HPDE6-E6E7 (cell line): Measurements from ENCODE around the gene GRAMD4.

Experiments
- DNase-seq: peaks from one replicate; pipeline ENCODE4 v3.0.0; 2011; ENCODE audit warnings: missing footprints; ENCODE audit errors: extremely low spot score

Gene GRAMD4

GRCh38 chr22:46671824-46672432 lies 51.7 kb downstream of the GRAMD4 start:
- no peak for DNase-seq

DNA sequence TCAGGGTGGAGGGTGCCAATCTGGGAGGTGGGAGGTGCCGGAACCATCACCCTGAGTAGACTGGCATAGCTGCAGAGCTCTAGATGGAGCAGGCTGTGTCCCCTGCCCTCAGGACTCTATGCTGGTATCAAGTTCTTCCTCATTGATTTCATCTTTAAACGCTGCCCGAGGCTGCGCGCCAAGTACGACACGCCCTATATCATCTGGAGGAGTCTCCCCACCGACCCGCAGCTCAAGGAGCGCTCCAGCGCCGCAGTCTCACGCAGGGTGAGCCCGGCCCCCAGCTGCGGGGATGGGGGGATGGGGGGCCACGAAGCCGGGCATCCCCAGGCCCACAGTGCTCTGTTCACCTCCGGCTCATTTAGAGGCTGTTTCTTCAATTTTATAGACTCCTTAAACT lies 52.5 kb downstream of the GRAMD4 start:
- DNase-seq = no peak

GRCh38 chr22:46673205-46673604 lies 53.0 kb downstream of the GRAMD4 start:
- DNase-seq = no peak

DNA sequence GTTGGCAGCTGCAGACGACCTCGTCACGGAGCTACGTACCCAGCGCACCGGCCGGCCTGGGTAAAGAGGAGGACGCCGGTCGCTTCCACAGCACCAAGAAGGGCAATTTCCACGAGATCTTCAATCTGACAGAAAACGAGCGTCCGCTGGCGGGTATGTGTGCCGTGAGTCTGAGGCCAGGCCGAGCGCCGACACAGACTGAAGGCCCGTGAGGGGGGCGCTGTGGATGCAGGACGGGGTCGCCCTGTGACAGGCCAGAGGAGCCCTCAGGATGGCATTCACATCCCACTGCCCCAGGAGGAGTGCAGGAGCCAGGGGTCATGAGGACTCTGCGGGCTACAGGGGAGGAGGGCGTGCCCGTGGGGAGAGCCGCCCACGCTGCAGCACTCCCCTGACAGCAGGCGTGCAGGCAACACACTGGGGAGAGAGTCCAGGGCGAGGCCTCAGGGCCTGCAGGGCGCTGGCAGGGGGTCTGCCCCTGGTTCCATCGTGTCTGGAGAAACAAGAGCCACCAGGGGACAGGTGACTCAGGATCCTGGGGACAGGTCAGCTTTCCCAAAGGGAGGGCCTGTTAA lies 53.6 kb downstream of the GRAMD4 start:
- no peak for DNase-seq

- no peak for DNase-seq
Observed at GRCh38 chr22:46674367-46674781, 54.2 kb downstream of the GRAMD4 start.

- DNase-seq = no peak
Observed at GRCh38 chr22:46674906-46675305, 54.7 kb downstream of the GRAMD4 start.

GRCh38 chr22:46675479-46675878 lies 55.3 kb downstream of the GRAMD4 start:
- DNase-seq = no peak

DNA sequence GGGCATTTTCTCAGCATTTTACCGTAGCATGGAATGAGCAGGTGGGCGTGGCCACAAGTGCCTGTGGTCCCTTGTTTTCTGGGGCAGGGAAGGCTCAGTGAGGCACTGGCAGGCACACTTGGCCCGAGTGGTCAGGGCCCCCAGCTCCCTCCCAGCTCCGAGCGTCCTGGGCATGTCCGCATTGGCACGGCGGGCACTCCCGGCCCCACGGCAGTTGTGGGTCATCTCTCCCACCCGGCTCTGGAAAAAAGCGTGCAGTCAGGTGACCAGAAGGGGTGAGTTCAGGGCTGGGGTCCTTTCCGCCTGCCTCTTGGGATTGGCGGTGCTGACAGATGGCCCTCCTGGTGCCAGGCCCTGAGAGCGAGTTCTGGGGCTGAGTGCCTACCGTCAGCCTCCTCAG lies 55.8 kb downstream of the GRAMD4 start:
- DNase-seq = no peak

- DNase-seq = no peak
Observed at GRCh38 chr22:46676479-46676878, 56.3 kb downstream of the GRAMD4 start.

- no peak for DNase-seq
Observed at GRCh38 chr22:46676881-46677280, 56.7 kb downstream of the GRAMD4 start.

DNA sequence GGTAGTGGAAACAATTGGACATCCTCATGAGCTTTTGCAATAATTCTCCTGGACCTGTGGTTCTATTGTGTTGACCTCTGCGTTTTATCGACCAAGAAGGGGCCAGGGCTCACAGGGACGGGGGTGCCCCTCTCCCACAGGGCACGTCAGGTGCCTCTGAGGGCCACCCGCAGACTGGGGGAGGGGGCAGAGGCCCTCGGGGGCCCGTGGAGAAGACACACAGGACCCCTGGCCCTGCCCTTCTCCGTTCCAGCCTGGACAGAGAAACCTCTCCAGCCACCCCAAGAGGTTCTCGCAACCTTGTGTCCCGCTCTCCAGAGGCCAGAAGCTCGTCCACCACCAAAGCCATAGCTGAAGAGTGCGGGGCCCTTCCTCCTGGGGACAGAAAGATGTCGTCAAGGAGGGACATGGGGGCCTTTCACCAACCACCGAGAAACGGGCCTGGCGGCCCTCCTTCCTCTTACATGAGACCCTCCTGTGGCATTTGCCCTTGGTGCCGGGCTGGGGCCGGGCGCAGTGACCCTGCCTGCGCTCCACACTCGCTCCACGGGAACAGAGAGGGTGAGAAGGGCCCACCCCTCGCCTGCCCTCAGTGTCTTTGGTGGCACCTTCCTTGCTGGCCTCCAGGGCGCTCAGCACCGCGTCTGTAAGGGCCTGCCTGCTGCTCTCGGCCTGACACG lies 57.3 kb downstream of the GRAMD4 start:
- no peak for DNase-seq

- DNase-seq = no peak
Observed at GRCh38 chr22:46678003-46678657, 57.9 kb downstream of the GRAMD4 start.

GRCh38 chr22:46678785-46679700 lies 58.9 kb downstream of the GRAMD4 start:
- DNase-seq = no peak

DNA sequence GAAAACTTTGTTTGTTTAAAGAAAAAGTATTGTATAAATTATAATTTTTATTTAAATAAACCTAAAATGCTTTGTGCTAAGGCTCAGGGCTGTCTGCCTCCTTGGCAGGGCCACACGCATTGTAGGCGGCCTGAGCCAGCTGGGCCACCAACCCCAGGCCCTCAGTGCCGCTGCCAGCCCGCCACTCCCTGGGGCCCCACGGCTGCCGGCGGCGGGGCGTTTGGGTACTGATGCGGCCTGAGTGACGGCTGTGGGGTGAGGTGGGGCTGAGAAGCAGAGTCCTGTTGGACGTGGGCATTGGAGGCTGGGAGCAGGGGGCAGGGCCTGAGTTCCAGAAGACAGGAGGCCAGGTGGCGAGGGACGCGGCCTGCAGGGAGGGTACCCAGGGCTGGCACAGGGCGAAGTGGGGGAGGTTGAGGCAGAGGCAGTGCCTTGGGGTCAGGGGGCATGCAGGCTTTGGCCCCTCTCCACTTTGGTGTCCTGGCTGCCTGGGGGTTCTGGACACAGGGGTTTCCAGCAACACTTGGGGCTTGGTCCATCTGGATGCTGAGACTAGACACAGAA lies 59.6 kb downstream of the GRAMD4 start:
- DNase-seq = no peak

GRCh38 chr22:46681010-46681409 lies 60.8 kb downstream of the GRAMD4 start:
- DNase-seq = no peak

- DNase-seq = no peak
Observed at GRCh38 chr22:46682011-46682731, 62.0 kb downstream of the GRAMD4 start.

DNA sequence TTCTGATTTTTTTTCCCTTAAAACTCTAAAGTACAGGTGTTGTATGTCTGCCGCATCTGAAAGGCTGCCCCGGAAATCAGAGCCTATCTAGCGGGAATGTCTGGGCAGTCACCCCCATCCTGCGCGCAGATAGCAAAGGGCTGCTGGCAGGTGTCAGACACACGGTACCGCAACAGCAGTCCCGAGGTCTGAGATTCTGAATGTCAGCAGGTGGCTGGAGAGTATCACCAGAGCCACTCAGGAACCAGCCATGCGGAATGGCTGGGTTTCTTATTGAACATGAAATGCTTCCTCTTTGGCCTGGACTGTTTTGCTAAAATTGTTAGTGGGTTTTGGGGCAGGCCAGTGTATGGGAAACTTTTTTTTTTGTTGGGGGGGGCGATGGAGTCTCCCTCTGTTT lies 64.5 kb downstream of the GRAMD4 start:
- no peak for DNase-seq

- DNase-seq = no peak
Observed at GRCh38 chr22:46686221-46687047, 66.2 kb downstream of the GRAMD4 start.

- DNase-seq = no peak
Observed at GRCh38 chr22:46687048-46687444, 66.9 kb downstream of the GRAMD4 start.

DNA sequence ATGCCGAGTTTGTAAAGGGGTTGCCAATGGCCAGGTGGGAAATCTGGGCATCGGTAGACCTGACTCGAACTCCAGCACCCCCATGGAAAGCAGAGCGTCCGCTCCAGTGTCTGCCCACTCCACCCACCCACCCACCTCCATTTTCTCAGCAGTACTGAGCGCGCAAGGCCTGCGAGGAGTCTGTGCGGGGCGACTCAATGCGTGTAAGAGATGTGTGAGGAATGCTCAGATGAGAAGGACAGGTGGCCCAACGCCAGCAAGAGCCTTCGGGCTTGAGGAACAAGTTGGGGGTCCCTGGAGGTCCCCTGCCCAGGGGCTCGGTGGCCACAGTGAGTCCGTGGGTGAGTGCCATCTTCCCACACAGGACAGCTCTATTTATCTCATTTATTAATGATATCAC lies 67.3 kb downstream of the GRAMD4 start:
- DNase-seq = no peak
